Heart left ventricle (tissue), 13 donors: ENCODE results near the gene HOTAIR.

ENCODE experiments used
- POLR2A ChIP-seq, 2 donors: fragments of 450-650 bp; IDR thresholded peaks; one replicate each; pipeline ENCODE4 v1.6.1; 2017; ENCODE audit warnings: antibody characterized with exemption in 2 of 2, mild to moderate bottlenecking in 2 of 2, moderate library complexity in 2 of 2
- TF ChIP-seq, protein P1 (sequence below), 12 donors: fragments of 200-600 bp; sonication (generic) in 4 of 12; IDR thresholded peaks; one replicate each; pipeline versions ENCODE4 v1.5.0 to v1.8.0; 2018 to 2022; ENCODE audit warnings: antibody characterized with exemption in 12 of 12, mild to moderate bottlenecking in 5 of 12
- donor health status: ischemic (EF 13 %, LVEDD 7.1; RV severe dilation, severe dysfunction).
- donor health status: DM: no; HTN: yes; CAD: no.
- donor health status: DM: no; HTN: no; CAD: no.
- donor health status: ischemic (EF 25% LVEDD 6.9; RV normal size, moderate dysfunction).
- donor health status: ischemic (EF 25% LVEDD 5.7; RV mildly dilated, moderate dysfunction).
- donor health status: ischemic (EF 35%, LVEDD 5.7; RV mildly dilated, moderate dysfunction).
- donor health status: nonischemic (EF 11% LVEDD 7.7; RV severe dilation, severe dysfunction).
- donor health status: DM: yes; HTN: yes; CAD: no.
- donor health status: PGD.
- donor health status: ischemic (EF 29% LVEDD 5.4; RV normal size, mild dysfunction).
- donor health status: nonischemic (EF 23%, LVEDD 6.1; RV moderate dilation, normal function).

DNA sequence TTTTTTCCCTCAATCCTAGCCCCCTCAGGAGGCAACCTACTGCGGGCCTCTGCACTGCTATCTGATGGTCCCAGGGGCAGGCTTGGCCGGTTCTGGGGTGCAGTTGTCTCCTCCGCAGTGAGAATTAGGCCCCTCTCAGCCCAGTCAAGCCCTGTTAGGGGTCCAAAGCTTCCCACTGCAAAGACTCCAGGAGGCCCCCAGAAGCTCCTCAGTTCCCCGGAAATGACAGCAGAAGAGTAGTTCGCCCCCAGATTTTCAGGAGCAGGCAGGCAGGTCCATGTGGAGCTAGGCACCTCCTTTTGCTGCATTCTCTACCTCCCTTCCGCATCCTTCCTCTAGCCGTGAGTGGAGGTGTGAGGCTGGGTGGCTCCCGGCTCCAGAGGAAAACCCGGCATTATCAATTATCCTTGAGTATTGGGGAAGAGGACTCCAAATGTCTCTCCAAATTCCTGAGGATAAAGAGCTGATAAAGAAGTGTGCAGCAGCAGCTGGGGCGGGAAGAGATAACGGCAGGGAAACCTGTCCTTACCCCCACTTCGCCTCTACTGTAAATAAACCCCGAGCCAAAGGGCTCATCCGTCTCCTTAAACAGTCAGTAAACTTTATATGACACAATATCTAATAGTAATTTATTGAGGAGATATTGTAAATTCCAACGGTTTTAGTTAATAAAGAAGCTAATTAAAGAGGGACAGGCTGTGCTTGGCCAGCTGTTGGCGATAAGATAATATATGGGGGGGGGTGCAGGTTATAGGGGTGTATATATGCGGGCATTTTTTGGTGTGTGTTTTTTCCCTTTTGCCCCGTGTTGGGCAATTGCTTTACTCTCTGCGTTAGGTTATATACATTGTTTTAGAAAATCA, 20.7 kb downstream of the HOTAIR start:
- TF ChIP-seq, protein P1, sequence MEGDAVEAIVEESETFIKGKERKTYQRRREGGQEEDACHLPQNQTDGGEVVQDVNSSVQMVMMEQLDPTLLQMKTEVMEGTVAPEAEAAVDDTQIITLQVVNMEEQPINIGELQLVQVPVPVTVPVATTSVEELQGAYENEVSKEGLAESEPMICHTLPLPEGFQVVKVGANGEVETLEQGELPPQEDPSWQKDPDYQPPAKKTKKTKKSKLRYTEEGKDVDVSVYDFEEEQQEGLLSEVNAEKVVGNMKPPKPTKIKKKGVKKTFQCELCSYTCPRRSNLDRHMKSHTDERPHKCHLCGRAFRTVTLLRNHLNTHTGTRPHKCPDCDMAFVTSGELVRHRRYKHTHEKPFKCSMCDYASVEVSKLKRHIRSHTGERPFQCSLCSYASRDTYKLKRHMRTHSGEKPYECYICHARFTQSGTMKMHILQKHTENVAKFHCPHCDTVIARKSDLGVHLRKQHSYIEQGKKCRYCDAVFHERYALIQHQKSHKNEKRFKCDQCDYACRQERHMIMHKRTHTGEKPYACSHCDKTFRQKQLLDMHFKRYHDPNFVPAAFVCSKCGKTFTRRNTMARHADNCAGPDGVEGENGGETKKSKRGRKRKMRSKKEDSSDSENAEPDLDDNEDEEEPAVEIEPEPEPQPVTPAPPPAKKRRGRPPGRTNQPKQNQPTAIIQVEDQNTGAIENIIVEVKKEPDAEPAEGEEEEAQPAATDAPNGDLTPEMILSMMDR (IDR thresholded peaks at IDR 0.05): no peak
- no peak for TF ChIP-seq POLR2A (IDR thresholded peaks at IDR 0.05)
